ENCODE measurements around the gene CCDC73.

DNA sequence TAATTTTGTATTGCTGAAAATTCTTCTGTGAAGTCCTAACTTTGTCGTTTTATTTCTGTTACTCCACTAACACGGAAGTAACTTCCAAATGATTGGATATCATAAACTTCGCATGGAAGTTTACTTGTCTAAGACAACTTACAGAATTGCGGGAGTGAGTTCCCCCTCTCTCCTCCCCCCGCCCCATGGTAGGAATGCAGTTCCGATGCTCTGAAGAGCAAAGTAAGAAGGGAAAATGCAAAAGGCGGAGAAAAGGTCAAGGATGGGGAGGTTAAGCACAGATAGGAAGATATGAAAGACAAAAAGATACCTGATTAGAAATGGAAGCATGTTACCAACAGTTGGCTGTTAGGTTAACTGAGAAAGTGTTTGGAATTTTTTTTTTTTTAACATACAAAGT lies 209.5 kb downstream of the CCDC73 start:
- TF ChIP-seq CTCF (IDR thresholded peaks at IDR 0.05 in 2 of 3, conservative IDR thresholded peaks at IDR 0.05 in 1 of 3; ENCODE audit: control insufficient read depth in 2 of 3, extremely low read depth in 1 of 3, insufficient read depth in 1 of 3, low read depth in 3 of 3, low read length in 3 of 3) (no peak), CHD2 (IDR thresholded peaks at IDR 0.05; ENCODE audit: borderline replicate concordance, low read depth, low read length) (no peak), CREB1 (IDR thresholded peaks at IDR 0.05; ENCODE audit: low read depth) (no peak), TARDBP (IDR thresholded peaks at IDR 0.05; ENCODE audit: borderline replicate concordance) (no peak), POLR2A (IDR thresholded peaks at IDR 0.05; ENCODE audit: low read depth, low read length) (no peak), SMC3 (IDR thresholded peaks at IDR 0.05; ENCODE audit: borderline replicate concordance, low read length) (no peak), JUND (IDR thresholded peaks at IDR 0.05; ENCODE audit: low read depth, low read length) (no peak)
- TF ChIP-seq, protein P1, sequence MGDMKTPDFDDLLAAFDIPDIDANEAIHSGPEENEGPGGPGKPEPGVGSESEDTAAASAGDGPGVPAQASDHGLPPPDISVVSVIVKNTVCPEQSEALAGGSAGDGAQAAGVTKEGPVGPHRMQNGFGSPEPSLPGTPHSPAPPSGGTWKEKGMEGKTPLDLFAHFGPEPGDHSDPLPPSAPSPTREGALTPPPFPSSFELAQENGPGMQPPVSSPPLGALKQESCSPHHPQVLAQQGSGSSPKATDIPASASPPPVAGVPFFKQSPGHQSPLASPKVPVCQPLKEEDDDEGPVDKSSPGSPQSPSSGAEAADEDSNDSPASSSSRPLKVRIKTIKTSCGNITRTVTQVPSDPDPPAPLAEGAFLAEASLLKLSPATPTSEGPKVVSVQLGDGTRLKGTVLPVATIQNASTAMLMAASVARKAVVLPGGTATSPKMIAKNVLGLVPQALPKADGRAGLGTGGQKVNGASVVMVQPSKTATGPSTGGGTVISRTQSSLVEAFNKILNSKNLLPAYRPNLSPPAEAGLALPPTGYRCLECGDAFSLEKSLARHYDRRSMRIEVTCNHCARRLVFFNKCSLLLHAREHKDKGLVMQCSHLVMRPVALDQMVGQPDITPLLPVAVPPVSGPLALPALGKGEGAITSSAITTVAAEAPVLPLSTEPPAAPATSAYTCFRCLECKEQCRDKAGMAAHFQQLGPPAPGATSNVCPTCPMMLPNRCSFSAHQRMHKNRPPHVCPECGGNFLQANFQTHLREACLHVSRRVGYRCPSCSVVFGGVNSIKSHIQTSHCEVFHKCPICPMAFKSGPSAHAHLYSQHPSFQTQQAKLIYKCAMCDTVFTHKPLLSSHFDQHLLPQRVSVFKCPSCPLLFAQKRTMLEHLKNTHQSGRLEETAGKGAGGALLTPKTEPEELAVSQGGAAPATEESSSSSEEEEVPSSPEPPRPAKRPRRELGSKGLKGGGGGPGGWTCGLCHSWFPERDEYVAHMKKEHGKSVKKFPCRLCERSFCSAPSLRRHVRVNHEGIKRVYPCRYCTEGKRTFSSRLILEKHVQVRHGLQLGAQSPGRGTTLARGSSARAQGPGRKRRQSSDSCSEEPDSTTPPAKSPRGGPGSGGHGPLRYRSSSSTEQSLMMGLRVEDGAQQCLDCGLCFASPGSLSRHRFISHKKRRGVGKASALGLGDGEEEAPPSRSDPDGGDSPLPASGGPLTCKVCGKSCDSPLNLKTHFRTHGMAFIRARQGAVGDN (IDR thresholded peaks at IDR 0.05): no peak

Measured in GM12878 (cell line).